GM18499 (cell line): ENCODE data around the gene TMEM63C.

Experiments
- ATAC-seq: cut with Tn5 transposase; IDR thresholded peaks from one replicate; pipeline ENCODE4 v1.9.1; 2021; ENCODE audit warnings: moderate number of reproducible peaks; ENCODE audit not compliant: insufficient read depth, unreplicated experiment

TMEM63C gene

GRCh38 chr14:77219591-77219990, 38.0 kb downstream of the TMEM63C start:
- no peak for ATAC-seq

DNA sequence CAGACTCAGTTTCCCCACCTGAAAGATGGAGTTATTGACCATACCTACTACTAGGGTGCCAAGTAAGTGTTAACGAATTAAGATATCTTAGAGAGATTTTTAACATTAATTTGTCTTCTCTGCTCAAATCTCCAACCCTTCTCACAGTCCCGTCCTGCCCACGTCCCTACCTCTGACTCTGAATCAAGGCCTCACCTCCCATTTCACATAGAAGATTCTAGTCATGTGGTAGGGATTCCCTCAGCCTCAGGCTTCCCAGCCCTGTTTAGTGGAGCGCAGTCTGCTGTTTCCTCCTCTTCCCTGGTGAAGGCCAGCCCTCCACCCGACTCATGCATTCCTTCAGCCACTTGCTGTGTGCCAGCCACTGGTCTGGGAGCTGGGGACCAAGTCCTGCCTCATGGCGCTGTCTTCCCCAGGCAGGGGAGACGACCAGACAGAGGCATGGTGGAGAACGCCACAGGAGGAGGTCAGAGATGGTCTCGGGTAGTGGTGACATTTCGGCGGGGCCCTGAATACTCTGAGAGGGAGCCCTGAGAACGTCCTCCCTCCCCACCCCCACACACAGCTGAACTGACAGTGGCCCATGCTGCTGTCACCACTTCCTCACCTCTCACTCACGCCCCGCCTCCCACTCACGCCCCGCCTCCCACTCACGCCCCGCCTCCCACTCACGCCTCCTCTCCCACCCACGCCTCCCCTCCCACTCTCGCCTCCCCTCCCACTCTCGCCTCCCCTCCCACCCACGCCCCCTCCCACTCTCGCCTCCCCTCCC, 38.8 kb downstream of the TMEM63C start:
- no peak for ATAC-seq

- no peak for ATAC-seq
These were observed 39.8 kb downstream of the TMEM63C start for GRCh38 chr14:77221241-77221871.

DNA sequence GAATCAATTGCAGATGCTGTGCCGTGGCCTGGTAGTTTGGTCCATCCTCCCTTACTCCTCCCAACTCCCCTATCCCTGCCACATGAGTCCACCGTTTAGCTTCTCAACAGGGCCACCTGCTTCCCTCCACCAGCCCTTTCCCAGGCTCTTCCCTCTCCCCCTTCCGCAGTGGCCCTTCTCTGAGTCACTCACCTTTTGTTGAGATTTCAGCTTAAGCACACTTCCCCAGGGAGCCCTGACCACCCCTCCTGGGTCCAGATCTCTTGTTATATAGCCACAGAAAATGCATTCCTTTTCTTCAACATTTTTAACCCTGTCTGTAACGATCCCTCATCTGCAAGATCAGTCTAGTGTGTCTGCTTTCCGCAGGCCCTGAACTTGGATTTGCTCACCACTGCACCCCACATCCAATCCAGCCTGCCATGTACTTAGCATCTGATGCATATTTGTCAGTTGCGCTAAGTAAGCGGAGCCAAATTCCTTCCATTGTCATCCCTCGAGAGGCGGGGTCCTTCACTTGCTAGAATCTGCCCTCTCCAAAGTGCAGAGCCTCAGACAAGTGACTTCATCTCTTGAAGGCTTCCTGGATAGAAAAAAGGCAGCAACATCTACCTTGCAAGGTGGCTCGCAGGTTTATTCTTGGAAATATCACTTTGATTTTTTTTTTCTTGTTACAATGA, 41.1 kb downstream of the TMEM63C start:
- ATAC-seq, result no peak

GRCh38 chr14:77224212-77224611, 42.6 kb downstream of the TMEM63C start:
- no peak for ATAC-seq

GRCh38 chr14:77225254-77225653, 43.7 kb downstream of the TMEM63C start:
- ATAC-seq, result no peak

GRCh38 chr14:77225892-77226557, 44.4 kb downstream of the TMEM63C start:
- ATAC-seq, result no peak

GRCh38 chr14:77228056-77228455, 46.5 kb downstream of the TMEM63C start:
- no peak for ATAC-seq

DNA sequence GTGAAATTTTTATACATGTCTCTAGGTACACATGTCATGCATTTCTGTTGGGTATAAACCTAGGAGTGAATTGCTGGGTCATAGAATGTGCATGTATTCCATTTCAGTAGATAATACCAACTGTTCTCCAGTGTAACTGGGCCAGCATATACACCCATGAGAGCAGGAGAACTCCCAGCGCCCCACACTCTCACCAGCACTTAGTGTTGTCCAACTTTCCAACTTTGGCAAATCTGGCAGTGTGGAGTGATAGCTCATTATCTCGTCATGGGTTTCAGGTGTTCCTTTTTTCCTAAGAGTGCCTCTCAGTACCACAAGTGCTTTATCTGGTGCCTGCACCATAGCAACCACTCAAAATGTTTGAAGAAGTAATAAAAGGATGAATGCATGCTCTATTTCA, 49.3 kb downstream of the TMEM63C start:
- ATAC-seq, result no peak

- no peak for ATAC-seq
These were observed 50.1 kb downstream of the TMEM63C start for GRCh38 chr14:77231721-77232120.

- ATAC-seq, result no peak
These were observed 55.2 kb downstream of the TMEM63C start for GRCh38 chr14:77236814-77237213.

DNA sequence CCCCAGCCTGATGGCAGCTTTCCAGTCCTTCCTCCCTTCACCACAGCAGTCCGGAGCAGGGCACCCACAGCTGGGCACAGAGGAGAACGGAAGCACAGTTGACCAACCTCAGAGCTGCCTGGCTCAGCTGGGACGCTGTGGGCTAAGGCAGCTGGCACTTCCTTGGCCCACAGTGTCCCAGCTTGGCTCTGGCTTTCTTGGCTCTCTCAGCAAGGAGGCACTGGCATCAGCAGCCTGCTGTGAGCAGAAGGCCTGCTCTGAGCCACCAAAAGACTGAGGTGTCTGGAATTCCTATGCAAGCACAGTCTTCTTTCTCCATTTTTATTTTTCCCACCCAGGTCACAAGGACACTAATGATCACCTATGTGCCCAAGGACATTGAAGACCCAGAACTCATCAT, 56.8 kb downstream of the TMEM63C start:
- no peak for ATAC-seq

DNA sequence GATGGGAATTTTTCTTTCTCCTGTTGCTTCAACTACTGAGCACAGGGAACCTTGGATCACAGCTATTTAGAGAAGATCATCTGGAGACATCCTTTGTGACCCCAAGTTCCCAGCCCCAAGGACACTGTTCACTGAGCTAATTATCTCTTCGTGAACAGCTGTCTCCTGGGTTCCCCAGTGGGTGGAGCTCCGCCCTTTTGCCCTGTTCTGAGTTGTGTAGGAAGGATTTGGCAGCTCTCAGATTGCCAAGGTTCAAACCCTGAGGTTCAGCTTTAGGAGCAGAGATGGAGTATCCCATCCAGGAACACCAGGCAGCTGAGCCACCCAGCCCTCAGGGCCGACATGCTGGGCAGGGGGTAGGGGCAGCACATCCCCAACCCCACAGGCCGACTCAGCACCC, 57.4 kb downstream of the TMEM63C start:
- ATAC-seq, result no peak

GRCh38 chr14:77239412-77239811, 57.8 kb downstream of the TMEM63C start:
- no peak for ATAC-seq

DNA sequence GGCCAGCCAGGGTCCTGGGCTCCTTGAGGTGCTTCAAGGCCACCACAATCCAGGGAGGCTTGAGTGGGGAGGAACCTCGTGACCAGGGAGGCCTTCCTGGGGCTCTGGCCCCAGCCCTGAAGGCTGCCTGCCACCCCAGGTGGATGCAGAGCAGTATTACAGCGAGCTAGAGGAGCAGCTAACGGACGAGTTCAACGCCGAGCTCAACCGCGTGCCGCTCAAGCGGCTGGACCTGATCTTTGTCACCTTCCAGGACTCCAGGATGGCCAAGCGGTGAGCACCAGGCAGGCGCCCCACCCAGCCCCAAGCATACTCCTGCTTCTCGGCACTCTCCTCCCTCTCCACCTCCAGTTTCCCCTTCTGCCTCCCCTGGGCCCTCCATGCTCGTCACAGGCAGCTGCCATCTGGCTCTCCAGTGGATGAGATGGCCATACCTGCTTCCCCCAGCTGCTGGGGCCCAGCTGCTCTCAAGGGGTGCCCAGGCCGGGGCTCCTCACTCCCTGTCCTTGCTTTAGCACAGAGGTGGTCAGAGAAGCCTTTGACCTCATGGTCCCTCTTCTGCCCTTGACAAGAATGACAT, 58.8 kb downstream of the TMEM63C start:
- no peak for ATAC-seq

DNA sequence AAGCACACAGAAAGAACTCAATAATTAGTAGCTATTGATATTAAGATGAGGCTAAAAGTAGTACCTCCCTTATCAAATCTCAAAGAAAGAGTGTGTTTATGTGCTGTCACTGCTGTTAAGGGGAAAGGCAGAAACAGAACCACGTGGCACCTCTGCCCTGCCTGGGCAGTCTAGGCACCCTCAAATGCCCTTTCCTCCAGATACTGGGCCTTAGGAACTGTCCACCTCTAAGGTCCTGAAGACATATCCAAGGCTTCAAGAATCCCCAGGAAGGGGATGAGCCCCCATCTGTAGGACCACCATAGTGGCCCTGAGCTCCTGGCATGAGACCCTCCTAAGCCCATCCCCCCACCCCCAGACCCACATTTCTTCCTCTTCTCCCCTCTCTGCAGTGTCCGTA, 60.4 kb downstream of the TMEM63C start:
- no peak for ATAC-seq

GRCh38 chr14:77242752-77243151, 61.2 kb downstream of the TMEM63C start:
- ATAC-seq, result no peak

GRCh38 chr14:77243853-77244252, 62.3 kb downstream of the TMEM63C start:
- no peak for ATAC-seq

DNA sequence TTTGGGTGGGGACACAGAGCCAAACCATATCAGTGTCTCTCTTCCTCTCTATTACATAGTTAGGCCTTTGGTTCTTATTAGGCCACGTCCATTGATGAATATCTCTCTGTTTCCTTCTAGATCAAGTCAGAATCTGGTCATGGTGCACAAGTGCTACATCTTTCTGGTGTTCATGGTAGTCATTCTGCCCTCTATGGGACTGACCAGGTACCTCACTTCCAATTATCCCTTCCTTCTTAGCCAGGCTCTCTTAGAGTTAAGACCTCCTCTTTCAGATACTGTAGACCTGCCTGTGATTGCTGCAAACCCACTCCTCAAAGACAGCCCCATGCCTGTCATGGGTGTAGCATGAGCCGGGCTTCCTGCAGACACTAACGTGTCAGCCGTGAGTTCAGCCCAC, 64.2 kb downstream of the TMEM63C start:
- ATAC-seq, result no peak

GRCh38 chr14:77246784-77247183, 65.2 kb downstream of the TMEM63C start:
- ATAC-seq, result no peak

DNA sequence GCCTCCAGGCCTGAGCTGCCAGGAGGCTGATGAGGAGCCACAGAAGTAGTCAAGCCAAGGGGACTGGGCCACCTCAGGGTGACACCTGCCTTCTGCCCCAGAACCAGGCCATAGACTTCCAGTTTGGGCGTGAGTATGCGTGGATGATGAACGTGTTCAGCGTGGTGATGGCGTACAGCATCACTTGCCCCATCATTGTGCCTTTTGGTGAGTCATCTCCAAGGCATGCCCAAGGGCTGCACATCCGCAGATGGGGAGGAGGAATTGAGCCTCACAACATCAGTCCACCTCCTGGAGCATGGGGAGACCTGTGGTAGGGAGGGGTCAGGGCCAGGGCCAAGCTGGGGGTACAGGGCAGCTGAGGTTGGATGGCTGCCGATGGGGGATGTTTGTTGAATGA, 67.1 kb downstream of the TMEM63C start:
- ATAC-seq, result no peak
